Choroid plexus epithelial cell (primary cell): ENCODE results near the gene PPCS.

ENCODE experiments used
- DNase-seq: peaks from one replicate; pipeline ENCODE4 v3.0.0-alpha.2; 2010; ENCODE audit warnings: low read depth
- H3K4me3 ChIP-seq: 2 replicates; pipeline ENCODE4 v1.5.1; 2011; ENCODE audit warnings: low read depth, mild to moderate bottlenecking, control low read depth, low read length, moderate library complexity
- TF ChIP-seq, protein P1 (sequence below): conservative IDR thresholded peaks from 2 replicates; pipeline ENCODE4 v1.5.1; 2011; ENCODE audit warnings: low read depth, mild to moderate bottlenecking, control low read depth, inconsistent platforms, low read length, moderate library complexity

Gene PPCS

DNA sequence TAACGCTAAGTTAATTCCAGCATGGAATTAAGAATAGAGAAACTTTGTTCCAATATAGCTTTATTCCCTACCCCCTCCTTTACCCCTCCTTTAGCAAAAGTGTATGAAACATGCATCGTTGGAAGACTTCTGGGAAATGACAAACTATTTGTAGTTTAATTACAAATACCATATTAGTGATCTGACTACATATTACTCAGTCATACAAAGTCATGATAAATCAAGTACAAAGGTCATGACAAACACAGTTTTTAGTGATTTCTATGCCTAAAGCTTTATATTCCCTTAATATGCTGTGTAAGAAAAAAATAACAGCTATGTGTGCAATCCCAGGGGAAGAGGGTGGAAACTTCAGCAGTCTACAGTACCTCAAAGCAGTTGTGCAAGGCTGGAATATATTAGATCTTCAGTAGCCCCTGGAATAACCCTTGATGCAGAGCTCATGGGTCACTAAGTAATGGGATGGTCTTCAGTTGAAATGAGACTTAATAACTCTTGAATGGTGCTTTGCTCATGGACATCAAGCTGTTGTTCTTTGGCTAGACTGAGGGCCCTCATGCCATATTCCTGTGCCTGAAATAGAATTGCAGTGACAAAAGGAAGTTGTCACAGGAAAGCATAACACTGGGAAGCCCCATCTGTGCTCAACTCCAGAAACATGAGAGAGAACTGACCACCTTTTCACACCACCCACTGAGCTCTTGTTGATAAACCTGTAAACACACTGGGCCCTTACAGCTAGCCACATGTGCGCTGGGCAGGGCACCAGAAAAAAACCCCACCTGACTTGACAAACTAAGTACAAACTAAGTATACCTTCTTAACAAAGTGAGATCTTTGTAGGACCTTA is 25.8 kb upstream of the PPCS start:
- TF ChIP-seq, protein P1, sequence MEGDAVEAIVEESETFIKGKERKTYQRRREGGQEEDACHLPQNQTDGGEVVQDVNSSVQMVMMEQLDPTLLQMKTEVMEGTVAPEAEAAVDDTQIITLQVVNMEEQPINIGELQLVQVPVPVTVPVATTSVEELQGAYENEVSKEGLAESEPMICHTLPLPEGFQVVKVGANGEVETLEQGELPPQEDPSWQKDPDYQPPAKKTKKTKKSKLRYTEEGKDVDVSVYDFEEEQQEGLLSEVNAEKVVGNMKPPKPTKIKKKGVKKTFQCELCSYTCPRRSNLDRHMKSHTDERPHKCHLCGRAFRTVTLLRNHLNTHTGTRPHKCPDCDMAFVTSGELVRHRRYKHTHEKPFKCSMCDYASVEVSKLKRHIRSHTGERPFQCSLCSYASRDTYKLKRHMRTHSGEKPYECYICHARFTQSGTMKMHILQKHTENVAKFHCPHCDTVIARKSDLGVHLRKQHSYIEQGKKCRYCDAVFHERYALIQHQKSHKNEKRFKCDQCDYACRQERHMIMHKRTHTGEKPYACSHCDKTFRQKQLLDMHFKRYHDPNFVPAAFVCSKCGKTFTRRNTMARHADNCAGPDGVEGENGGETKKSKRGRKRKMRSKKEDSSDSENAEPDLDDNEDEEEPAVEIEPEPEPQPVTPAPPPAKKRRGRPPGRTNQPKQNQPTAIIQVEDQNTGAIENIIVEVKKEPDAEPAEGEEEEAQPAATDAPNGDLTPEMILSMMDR: no peak
- no peak for DNase-seq
- no peak overlapping the region for H3K4me3 ChIP-seq

- TF ChIP-seq, protein P1: no peak
- DNase-seq: no peak
- H3K4me3 ChIP-seq: no peak overlapping the region
These were observed 24.8 kb upstream of the PPCS start for GRCh38 chr1:42431514-42431913.

DNA sequence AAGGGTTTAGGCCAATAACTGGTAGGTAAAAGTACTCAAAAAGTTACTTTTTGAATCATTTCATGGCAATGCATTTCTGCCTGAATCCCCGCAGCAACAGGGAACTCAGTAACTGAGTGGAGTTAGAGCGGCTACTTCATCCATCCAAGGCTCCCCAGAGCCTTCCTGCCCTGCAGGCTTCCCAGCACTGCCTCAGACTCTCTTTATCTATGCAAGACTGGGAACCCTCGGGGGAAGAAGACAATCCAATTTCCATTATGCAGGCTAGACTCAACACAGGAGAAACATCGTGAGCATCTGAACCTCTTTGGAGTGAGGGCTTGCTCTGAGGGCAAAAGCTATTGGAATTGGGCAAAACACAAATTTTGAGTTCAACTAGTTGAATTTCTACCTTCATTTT is 23.6 kb upstream of the PPCS start:
- H3K4me3 ChIP-seq: no peak overlapping the region
- no peak for DNase-seq
- TF ChIP-seq, protein P1: no peak

DNA sequence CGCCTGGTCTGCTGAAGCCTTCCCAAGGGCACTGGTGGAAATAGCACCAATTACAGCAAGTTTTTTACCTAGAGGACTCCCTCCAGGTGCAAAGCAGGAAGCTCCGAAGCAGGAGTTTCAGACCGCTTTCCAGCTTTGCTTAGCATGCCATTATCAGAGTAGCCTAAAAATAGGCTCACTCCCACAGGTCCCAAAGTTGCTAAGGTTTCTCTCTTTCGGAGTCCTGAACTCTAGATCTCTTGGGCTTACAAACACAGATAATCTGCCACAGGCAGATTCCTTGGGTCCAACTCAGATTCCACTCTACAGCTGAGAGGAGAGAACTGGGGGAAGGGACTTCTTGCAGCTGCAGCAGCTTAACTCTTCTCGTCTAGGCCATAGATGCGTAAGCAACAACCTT is 23.0 kb upstream of the PPCS start:
- no peak overlapping the region for H3K4me3 ChIP-seq
- TF ChIP-seq, protein P1: no peak
- no peak for DNase-seq

DNA sequence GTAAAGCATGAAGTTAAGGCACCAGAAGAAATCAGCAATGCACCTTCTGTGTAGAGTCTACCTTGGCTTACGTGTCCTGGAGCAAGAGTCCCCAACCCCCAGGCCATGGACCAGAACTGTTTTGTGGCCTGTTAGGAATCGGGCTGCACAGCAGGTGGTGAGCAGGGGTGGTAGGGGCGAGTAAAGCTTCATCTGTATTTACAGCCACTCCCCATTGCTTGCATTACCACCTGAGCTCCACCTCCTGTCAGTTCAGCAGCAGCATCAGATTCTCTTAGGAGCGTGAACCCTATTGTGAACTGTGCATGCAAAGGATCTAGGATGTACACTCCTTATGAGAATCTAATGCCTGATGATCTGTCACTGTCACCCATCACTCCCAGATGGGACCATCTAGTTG is 22.0 kb upstream of the PPCS start:
- TF ChIP-seq, protein P1: no peak
- no peak overlapping the region for H3K4me3 ChIP-seq
- no peak for DNase-seq

DNA sequence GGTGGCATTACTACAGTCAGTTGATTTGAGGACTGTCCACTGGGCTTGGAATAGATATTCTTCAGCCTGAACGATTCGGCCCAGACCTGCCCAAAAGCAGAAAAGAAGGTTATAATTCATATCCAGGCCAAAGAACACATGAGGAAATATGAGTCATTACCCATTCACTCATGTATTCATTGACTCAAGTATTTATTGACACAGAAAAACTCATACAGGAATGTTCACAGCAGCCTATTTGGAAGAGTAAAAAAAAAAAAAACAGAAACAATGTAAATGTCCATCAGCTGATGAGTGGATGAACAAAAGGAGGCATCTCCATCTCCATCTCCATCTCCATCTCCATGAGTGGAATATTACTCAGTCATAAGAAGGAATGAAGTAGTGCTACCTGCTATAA is 16.4 kb upstream of the PPCS start:
- H3K4me3 ChIP-seq: no peak overlapping the region
- peak; percentile 79 for DNase-seq
- TF ChIP-seq, protein P1: no peak

GRCh38 chr1:42442662-42443061 is 13.7 kb upstream of the PPCS start:
- DNase-seq: no peak
- no peak overlapping the region for H3K4me3 ChIP-seq
- TF ChIP-seq, protein P1: no peak
